ENCODE data around the gene TMEM92.
A peak's percentile ranks its signal among the peaks of the same experiment; 100 is the strongest.

TMEM92 gene

DNA sequence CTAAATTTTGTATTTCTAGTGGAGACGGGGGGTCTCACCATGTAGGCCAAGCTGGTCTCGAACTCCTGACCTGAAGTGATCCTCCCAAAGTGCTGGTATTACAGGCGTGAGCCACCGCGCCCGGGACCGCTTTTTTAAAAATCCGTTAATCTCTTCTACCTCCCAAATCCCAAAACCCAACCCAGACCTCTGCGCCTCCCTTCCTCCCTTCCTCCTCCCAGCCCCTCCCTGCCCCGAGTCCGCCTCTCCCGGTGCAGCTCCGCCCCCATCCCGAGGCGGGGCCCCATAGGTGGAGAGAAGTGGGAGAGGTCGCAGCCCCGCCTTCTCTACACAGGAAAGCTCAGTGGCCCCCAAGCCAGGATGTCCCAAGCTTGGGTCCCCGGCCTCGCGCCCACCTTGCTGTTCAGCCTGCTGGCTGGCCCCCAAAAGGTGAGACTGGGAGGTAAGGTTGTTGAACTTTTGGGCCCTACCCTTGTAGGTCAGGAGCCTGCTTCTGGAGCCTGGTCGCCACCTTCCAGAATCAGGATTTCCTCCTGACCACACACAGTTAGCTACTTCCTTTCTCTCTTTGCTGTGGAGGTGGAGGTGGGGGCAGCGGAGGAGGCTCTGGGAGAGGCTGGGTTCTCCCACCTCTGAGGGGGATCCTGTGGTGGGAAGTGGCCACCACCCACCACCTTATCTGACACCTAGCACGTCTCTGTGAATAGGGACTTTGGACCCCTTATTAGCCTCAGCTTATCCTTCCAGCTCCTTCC lies at the start of gene TMEM92:
TMEM92 (plus strand) TSS at position 325 of the 755 bp plus-strand sequence; CDS start at position 361, 36 bp downstream.
- Mint-ChIP-seq H3K27me3 (peaks cover 27% of the 10 kb centered on the region), H3K4me1 (peaks cover 6% of the 10 kb centered on the region), H3K4me3 (no peak within 1 kb of the TSS)

GRCh38 chr17:50225701-50226240 lies 48.5 kb upstream of the TMEM92 start:
- no peaks in the 10 kb centered on the region for H3K9me3 Mint-ChIP-seq
- H3K36me3 Mint-ChIP-seq, result peaks cover 2% of the 10 kb centered on the region
- peaks cover 1% of the 10 kb centered on the region for H3K27me3 Mint-ChIP-seq
- H3K4me3 Mint-ChIP-seq, result no peak overlapping the region
- peak overlapping the region; percentile 33 for H3K27ac Mint-ChIP-seq
- H3K4me1 Mint-ChIP-seq, result peaks cover 5% of the 10 kb centered on the region

More for the DNA sequence above, at the start of gene TMEM92:
- H3K9me3 Mint-ChIP-seq, result no peaks in the 10 kb centered on the region
- H3K27ac Mint-ChIP-seq, result no peak within 1 kb of the TSS
- H3K36me3 Mint-ChIP-seq, result no peaks in the 10 kb centered on the region

GRCh38 chr17:50234581-50234980 lies 39.7 kb upstream of the TMEM92 start:
- Mint-ChIP-seq H3K9me3 (no peaks in the 10 kb centered on the region), H3K4me1 (no peaks in the 10 kb centered on the region), H3K36me3 (no peaks in the 10 kb centered on the region), H3K27ac (no peak overlapping the region), H3K27me3 (peaks cover 15% of the 10 kb centered on the region), H3K4me3 (no peak overlapping the region)

DNA sequence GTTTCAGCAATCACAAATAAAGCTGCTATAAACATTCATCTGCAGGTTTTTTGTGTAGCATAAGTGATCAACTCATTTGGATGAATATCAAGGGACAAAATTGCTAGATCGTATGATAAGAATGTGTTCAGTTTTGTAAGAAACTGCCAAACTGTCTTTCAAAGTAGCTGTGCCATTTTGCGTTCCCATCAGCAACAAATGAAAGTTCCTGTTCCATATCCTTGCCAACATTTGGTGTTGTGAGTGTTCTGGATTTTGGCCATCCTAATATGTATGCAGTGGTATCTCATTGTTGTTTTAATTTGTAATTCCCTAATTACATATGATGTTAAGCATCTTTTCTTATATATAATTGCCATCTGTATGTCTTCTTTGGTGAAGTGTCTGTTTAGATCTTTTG lies 36.4 kb upstream of the TMEM92 start:
- H3K27ac Mint-ChIP-seq, result no peak overlapping the region
- no peak overlapping the region for H3K4me3 Mint-ChIP-seq
- H3K36me3 Mint-ChIP-seq, result no peaks in the 10 kb centered on the region
- no peaks in the 10 kb centered on the region for H3K9me3 Mint-ChIP-seq
- H3K4me1 Mint-ChIP-seq, result no peaks in the 10 kb centered on the region
- peaks cover 18% of the 10 kb centered on the region for H3K27me3 Mint-ChIP-seq

DNA sequence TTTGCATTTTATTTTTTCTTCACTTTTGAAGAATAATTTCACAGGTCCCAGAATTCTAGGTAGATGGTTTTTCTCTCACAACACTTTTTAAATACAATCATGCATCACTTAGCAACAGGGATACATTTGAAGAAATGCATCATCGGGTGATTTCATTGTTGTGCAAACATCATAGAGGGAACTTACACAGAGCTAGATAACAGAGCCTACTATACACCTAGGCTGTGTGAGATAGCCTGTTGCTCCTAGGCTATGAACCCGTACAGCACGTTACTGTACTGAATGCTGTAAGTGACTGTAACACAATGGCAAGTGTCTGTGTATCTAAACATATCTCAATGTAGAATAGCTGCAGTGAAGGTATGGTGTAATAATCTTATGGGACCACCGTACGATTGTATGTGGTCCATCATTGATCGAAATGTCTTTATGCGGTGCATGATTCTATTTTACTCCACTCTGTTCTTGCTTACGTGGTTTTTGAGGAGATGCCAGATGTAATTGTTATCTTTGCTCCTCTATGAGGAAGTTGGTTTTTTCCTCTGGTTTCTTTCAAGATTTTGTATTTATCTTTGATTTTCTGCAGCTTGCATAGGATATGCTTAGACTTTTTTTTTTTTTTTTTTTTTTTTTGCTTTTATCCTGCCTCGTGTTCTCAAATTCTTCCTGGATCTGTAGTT lies 35.5 kb upstream of the TMEM92 start:
- H3K27me3 Mint-ChIP-seq, result peaks cover 20% of the 10 kb centered on the region

GRCh38 chr17:50239937-50240336 lies 34.3 kb upstream of the TMEM92 start:
- Mint-ChIP-seq H3K4me1 (no peaks in the 10 kb centered on the region), H3K4me3 (no peak overlapping the region), H3K9me3 (no peaks in the 10 kb centered on the region), H3K27me3 (peaks cover 22% of the 10 kb centered on the region), H3K36me3 (no peaks in the 10 kb centered on the region), H3K27ac (no peak overlapping the region)

More for the DNA sequence above, 35.5 kb upstream of the TMEM92 start:
- no peaks in the 10 kb centered on the region for H3K9me3 Mint-ChIP-seq
- H3K27ac Mint-ChIP-seq, result no peak overlapping the region
- no peaks in the 10 kb centered on the region for H3K36me3 Mint-ChIP-seq
- H3K4me3 Mint-ChIP-seq, result no peak overlapping the region
- H3K4me1 Mint-ChIP-seq, result no peaks in the 10 kb centered on the region

DNA sequence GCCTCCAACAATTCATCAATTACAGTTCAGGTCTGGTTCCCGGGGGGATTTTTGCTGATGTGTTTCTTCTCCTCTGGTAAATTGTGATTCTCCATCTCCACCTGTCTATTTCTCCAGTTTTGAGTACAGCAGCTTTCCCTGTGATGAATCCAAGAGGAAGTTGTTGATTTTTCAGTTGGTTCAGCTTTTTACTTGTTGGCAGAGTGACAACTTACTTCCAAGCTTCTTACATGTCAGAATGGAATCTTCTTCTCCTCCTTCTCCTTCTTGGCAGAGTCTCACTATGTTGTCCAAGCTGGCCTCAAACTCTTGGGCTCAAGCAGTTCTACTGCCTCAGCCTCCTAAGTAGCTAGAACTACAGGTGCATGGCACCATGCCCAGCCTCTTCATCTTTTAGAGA lies 33.4 kb upstream of the TMEM92 start:
- Mint-ChIP-seq H3K27me3 (peaks cover 17% of the 10 kb centered on the region), H3K4me1 (no peaks in the 10 kb centered on the region), H3K27ac (no peak overlapping the region), H3K4me3 (no peak overlapping the region), H3K9me3 (no peaks in the 10 kb centered on the region), H3K36me3 (no peaks in the 10 kb centered on the region)

DNA sequence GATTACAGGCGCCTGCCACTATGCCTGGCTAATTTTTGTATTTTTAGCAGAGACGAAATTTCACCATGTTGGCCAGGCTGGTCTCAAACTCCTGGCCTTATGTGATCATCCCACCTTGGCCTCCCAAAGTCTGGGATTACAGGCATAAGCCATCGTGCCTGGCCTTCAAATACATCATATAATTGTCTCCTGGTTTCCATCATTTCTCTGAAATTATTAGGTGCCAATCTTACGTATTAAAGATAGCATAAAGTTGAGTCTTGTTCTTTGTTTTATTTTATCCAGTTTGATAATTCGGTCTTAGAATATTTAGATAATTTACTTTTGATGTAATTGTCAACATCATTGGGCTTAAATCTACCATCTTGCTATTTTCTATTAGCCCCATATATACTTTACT lies 32.8 kb upstream of the TMEM92 start:
- Mint-ChIP-seq H3K36me3 (no peaks in the 10 kb centered on the region), H3K27ac (no peak overlapping the region), H3K4me1 (no peaks in the 10 kb centered on the region), H3K27me3 (peaks cover 17% of the 10 kb centered on the region), H3K9me3 (no peaks in the 10 kb centered on the region), H3K4me3 (no peak overlapping the region)

DNA sequence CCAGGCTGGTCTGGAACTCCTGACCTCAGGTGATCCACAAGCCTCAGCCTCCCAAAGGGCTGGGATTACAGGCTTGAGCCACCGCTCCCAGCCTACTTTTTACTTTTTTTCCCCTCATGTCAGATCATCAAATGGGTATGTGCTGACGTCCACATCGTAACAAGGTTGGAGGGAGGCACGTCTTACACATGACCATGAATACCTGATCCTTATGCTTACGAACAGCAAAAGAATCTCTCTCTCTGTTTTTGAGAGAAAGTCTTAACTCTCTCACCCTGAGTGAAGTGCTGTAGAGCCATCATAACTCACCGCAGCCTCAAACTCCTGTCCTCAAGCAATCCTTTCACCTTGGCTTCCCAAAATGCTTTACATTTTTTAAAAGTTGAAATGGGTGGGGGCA lies 29.5 kb upstream of the TMEM92 start:
- Mint-ChIP-seq H3K9me3 (peaks cover 13% of the 10 kb centered on the region), H3K4me3 (no peak overlapping the region), H3K27me3 (peaks cover 23% of the 10 kb centered on the region), H3K27ac (no peak overlapping the region), H3K36me3 (peaks cover 4% of the 10 kb centered on the region), H3K4me1 (no peaks in the 10 kb centered on the region)

- Mint-ChIP-seq H3K4me3 (no peak overlapping the region), H3K4me1 (no peaks in the 10 kb centered on the region), H3K27ac (no peak overlapping the region), H3K27me3 (peaks cover 23% of the 10 kb centered on the region), H3K9me3 (peaks cover 15% of the 10 kb centered on the region), H3K36me3 (peaks cover 4% of the 10 kb centered on the region)
Observed at GRCh38 chr17:50248255-50248654, 26.0 kb upstream of the TMEM92 start.

- Mint-ChIP-seq H3K4me3 (no peak overlapping the region), H3K9me3 (peaks cover 15% of the 10 kb centered on the region), H3K4me1 (no peaks in the 10 kb centered on the region), H3K27ac (no peak overlapping the region), H3K36me3 (peaks cover 4% of the 10 kb centered on the region), H3K27me3 (peaks cover 19% of the 10 kb centered on the region)
Observed at GRCh38 chr17:50252781-50253180, 21.5 kb upstream of the TMEM92 start.

DNA sequence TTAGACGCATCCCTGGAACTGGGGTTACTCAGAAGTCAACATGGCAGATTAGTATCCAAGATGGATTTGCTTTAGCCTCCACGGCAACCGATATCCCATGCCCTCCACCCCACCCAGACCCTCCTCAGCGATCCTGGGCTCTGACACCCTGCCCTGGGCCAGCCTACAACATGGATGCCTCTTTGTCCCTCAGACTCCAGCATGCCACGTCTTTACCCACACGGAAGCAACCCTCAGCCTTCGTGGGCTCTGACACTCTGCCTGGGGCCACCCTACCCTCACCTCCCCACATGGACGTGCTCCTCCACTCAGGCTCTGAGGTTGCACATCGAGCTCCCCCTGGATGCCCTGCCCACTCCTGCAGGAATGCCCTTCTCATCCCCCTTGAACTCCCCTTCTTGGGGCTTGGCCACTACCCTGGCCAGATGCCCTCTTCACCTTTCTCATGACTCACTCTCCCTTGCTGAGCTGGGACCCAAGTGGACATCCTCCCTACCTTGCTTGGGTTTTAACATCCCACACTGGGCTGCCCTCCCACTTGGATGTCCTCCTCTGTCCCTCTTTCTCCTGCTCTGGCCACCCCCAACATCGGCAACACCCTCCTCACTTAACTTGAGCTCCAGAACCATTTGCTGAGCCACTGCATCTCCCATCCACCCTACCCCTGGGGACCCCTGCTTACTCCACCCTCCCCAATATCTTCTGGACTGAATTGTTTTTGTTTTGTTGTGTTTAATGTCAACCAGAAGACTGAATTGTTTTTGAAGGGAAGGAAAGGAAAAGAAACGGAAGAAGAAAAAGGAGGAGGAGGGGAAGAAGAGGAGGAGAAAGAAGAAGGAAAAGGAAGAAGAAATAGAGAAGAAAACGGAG lies 18.3 kb upstream of the TMEM92 start:
- Mint-ChIP-seq H3K4me1 (no peaks in the 10 kb centered on the region), H3K27me3 (peaks cover 4% of the 10 kb centered on the region), H3K27ac (no peak overlapping the region), H3K4me3 (no peak overlapping the region), H3K9me3 (no peaks in the 10 kb centered on the region), H3K36me3 (no peaks in the 10 kb centered on the region)

DNA sequence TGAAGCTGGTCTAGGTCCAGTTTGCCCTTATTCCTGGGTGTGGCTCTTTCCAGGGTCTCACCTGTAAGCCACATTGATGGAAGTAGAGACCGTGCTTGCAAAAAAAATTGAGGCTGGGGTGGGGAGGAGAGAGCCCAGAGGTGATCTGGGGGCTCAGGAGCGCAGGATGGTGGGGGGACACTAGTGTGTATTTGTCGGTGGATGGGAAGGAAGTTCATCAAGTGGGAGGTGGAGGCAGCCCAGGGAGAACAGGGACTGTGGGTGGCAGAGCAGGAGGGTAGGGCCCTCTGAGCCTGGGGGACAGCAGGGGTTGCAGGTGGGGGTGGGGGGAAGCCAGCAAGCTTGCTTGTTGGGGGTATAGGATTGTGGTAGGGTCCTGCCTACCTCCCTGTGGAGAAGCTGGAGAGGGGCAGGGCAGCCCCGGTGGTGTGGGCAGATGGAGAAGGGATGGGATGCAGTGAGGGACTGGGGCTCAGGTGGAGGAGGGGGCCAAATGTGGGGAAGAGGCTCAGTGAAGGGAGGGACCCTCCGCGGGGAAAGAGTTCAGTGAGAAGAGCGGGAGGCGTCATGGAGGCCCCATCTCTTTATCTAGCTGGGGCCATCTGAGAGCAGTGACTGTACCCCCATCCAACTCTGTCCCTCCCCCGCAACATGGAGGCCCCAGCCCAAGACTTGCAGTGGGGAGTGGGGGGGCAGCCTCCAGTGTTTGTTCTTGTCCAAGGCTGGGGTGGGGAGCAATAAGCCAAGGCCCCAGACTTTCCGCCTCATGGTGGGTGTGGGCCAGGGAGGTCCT lies 17.2 kb upstream of the TMEM92 start:
- no peak overlapping the region for H3K27ac Mint-ChIP-seq
- no peak overlapping the region for H3K4me3 Mint-ChIP-seq
- H3K27me3 Mint-ChIP-seq, result no peaks in the 10 kb centered on the region
- H3K9me3 Mint-ChIP-seq, result no peaks in the 10 kb centered on the region
- no peaks in the 10 kb centered on the region for H3K4me1 Mint-ChIP-seq
- H3K36me3 Mint-ChIP-seq, result no peaks in the 10 kb centered on the region

DNA sequence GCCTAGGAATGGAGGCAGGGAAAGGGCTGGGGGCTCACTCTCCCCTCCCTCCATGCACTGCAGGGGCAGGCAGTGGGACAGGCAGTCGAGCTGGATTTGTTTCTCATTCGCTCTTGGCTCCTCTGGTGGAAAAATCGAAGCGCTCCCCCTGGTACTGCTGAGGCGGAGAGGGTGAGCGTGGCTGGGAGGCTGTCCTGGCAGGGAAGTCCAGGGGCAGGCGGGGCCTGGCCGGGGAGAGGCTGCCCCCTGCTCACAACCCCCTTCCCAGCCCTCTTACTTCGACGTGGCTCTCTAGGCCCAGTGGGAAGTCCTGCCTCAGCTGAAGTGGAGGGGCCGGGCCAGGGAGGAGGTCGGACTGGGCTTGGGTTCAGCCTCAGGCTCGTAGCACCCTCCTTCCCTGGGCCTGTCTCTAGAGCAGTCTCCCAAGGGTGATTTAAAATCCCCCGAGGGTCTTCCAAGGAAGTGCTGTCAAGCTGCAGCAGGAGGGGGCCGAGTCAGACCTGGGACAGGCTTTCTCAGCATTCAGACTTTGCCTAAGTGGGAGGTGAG lies 16.5 kb upstream of the TMEM92 start:
- Mint-ChIP-seq H3K4me1 (no peaks in the 10 kb centered on the region), H3K9me3 (no peaks in the 10 kb centered on the region), H3K4me3 (no peak overlapping the region), H3K36me3 (no peaks in the 10 kb centered on the region), H3K27me3 (no peaks in the 10 kb centered on the region), H3K27ac (no peak overlapping the region)
